Activated naive CD4-positive, alpha-beta T cell treated with anti-CD3 and anti-CD28 coated beads, Interleukin-2, amount 50 U/mL, for 72 hours (primary cell): ENCODE data around the gene RND3. TPM values are rescaled to one million over a fixed set of nuclear protein-coding genes. Genes with fewer than 3 reads are reported as not detected.

Source experiments
- ATAC-seq, 2 donors: fragments of 150-1000 bp; cut with Tn5 transposase; 2 replicates each; pipeline ENCODE4 v1.10.0; 2021; ENCODE audit warnings: mild to moderate bottlenecking in 2 of 2, moderate library complexity in 2 of 2
- DNase-seq, 2 donors: peaks; one replicate each; pipeline ENCODE4 v3.0.0; 2021 to 2022; ENCODE audit warnings: low spot score in 2 of 2
- H3K27ac Mint-ChIP-seq, 2 donors: one replicate each; pipeline ENCODE4 v1.8.0; 2022; ENCODE audit warnings: mild to moderate bottlenecking in 2 of 2, mixed read lengths in 2 of 2
- H3K36me3 Mint-ChIP-seq, 2 donors: one replicate each; pipeline ENCODE4 v1.8.0; 2022; ENCODE audit warnings: mixed read lengths in 2 of 2
- H3K9me3 Mint-ChIP-seq, 2 donors: one replicate each; pipeline ENCODE4 v1.8.0; 2022; ENCODE audit warnings: mixed read lengths in 2 of 2
- total RNA-seq, 2 donors: library from RNA; stranded (reverse); gene quantifications; one replicate each; pipeline ENCODE4 v1.2.3, GENCODE V29; 2022

Gene RND3
- total RNA-seq, 2 donors from 2014 or later, result not detected

DNA sequence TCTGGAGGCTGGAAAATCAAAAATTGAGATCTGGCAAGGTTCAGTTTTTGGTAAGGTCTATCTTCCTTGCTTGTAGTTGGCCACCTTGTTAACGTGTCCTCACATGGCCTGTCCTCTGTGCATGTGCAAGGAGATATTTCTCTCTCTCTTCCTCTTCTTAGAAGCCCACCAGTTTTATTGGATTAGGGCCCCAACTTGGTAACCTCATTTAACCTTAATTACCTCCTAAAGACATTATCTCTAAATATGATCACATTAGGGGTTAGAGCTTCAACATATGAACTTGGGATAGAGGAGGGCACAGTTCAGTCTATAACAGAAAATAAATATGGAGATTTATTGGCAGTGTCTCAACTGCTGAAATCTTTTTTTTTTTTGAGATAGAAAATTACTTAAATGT, 19.6 kb upstream of the RND3 start:
- ATAC-seq, result no peak
- Mint-ChIP-seq H3K36me3 (no peaks in the 10 kb centered on the region), H3K9me3 (no peaks in the 10 kb centered on the region), H3K27ac (no peak overlapping the region)
- DNase-seq, result no peak

DNA sequence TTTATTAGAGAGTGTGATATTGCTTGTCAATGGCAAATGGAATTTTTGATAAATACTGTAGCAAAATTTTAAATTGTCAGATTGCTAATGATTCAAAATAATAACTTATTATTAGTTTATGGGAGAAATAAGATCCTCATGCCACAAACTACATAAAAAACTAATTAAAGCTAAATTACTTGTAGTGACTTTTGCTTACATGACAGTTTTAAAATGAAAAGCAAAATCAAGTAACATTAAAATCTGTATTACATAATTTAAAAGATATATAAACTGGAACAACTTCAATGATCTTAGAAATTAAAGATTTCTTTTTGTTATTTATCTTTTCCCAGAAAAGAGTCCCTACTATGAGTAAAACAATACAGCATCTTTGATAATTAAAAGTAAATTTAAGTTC, 17.7 kb upstream of the RND3 start:
- Mint-ChIP-seq H3K9me3 (no peaks in the 10 kb centered on the region), H3K27ac (no peak overlapping the region), H3K36me3 (no peaks in the 10 kb centered on the region)
- no peak for DNase-seq
- no peak for ATAC-seq

DNA sequence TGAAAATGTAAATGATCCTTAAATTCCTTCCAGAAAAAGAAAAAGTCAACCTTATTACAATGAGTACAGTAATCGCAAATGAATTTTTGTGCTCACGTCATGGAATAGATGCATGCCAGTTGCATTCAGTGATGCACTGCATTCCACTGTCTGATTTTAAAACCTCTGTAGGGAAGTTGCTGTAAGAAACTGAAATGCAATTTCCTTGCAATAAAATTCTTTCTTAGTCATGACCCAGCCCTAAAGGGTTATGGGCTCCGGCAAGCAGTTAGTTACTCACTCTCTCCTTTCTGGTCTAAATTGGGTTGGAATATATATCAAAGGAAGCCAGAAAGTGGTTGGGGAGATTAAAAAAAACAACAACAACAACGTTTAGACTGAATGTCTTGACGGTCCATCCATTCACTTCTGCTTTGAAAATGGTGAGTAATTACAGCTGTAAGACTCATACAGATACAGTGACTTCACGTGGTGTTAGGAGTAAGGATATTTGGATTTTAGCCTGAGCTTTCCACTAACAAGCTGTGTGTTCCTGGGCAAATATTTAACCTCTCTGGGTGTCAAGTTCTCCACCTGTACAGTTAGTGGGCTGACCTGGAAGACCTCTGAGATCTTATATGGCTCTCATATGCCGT, 8.6 kb upstream of the RND3 start:
- DNase-seq (no peak), ATAC-seq (no peak)
- Mint-ChIP-seq H3K27ac (no peak overlapping the region), H3K9me3 (peaks cover 0 to 3% of the 10 kb centered on the region in 2 donors), H3K36me3 (no peaks in the 10 kb centered on the region)

DNA sequence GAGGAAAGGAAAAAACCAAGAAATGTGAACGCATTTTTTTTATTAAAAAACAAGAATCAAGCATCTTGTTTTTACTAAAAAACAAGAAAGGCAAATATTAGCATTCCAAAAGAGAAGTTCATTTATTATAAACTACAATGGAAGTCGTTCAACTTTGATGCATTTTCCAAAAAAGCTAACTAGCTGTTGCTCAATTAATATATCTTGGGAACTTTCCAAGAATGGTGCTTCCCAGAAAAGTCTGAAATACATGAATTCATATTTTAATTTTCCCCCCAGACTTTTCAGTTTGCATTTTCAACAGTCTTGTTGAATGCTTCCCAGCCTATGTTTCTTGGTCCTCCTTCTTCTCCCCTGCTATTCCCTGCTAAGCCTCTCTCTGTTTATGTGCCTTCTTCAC, 7.5 kb upstream of the RND3 start:
- DNase-seq (no peak), ATAC-seq (no peak)
- Mint-ChIP-seq H3K27ac (no peak overlapping the region), H3K9me3 (peaks cover 0 to 3% of the 10 kb centered on the region in 2 donors), H3K36me3 (no peaks in the 10 kb centered on the region)

DNA sequence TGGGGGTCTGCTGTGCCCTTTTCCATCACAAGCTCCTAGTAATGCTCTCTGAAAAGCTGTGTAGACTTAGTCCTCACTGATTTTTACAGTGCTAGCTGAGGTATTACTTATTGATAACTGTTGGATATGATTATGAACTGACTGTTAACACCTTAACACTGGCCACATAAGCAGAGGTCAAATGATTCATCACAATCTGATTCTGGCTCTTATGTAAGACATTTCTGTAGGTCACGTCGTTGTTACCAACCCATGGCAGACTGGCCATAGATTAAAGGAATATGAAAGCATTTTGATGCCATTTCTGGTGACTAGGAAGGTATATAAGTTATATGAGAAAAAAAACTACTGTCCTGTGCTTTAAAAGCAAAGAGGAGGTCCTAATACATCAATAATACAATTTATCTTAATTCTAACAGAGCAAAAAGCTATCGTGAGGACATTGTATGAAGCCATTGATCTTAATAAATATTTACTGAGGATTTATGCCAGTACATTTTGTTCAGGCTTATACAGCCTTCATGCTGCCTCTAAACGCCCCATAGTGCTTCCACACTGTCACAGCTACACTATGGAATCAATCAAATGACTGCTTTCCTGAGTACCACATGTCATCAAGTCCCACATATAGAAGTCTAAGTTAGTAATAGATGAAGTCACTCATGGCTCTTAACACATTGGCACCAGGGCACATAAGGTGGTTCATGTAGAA, 6.9 kb upstream of the RND3 start:
- ATAC-seq (no peak), DNase-seq (no peak)
- Mint-ChIP-seq H3K9me3 (peaks cover 0 to 3% of the 10 kb centered on the region in 2 donors), H3K36me3 (no peaks in the 10 kb centered on the region), H3K27ac (no peak overlapping the region)

DNA sequence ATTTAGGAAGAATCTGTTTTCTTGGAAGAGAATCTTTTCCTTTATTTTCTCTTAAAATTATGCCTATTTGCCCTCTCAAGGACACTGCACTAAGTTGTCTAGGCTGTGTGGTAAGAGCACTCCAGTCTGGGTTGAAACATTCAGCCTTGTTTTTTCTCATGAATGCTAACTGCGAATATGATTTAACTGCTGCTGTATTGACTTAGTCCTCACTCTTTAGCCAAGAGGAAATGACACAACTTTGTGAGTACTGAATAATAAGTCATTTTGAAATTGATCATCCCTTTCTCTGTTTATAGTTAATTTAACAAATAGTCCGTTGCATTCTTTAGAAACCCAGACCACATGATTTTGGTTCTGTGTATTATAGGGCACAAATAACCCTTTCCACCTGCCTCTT, 4.5 kb upstream of the RND3 start:
- H3K27ac Mint-ChIP-seq, result no peak overlapping the region
- DNase-seq, result no peak
- H3K36me3 Mint-ChIP-seq, result peaks cover 0 to 2% of the 10 kb centered on the region in 2 donors
- H3K9me3 Mint-ChIP-seq, result peaks cover 0 to 3% of the 10 kb centered on the region in 2 donors
- no peak for ATAC-seq

DNA sequence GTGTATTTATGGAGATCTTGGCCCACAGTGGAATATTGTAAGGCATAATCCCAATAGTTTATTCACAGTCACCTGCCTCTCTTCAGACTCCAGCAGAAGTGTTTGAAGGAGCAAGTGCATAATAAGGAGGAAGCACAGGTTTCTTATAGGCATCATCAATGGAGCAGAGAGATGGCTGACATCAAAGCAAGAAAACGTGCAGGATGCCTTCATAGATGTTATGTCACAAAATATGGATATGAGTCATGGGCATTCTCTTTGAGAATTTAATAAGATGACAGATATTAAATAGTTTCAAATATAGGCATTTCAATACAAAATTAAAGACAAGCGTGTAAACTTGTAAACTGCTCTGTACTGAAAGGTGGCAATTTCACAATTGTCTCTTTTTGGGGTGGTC, 4.0 kb upstream of the RND3 start:
- DNase-seq (no peak), ATAC-seq (no peak)
- no peak overlapping the region for H3K27ac Mint-ChIP-seq
- H3K9me3 Mint-ChIP-seq, result peaks cover 0 to 3% of the 10 kb centered on the region in 2 donors
- peaks cover 0 to 7% of the 10 kb centered on the region in 2 donors for H3K36me3 Mint-ChIP-seq

DNA sequence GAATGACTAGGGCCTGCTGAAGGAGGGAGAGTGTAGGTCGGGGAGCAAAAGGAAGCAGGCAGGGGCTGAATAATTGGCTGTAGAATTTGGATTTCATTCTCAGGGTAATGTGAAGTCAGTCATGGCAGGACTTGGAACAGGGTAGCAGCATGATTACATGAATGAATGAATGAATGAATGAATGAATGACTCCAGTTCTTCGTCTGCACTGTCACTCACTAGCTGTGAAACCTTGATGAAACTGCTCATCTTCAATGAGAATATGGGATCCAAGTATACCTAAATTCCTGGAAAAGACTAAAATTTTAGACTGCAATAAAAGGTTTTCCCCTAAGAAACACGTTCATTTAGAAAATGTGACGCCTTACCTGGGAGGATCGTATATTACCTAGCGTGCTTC, 3.0 kb upstream of the RND3 start:
- no peak for ATAC-seq

DNA sequence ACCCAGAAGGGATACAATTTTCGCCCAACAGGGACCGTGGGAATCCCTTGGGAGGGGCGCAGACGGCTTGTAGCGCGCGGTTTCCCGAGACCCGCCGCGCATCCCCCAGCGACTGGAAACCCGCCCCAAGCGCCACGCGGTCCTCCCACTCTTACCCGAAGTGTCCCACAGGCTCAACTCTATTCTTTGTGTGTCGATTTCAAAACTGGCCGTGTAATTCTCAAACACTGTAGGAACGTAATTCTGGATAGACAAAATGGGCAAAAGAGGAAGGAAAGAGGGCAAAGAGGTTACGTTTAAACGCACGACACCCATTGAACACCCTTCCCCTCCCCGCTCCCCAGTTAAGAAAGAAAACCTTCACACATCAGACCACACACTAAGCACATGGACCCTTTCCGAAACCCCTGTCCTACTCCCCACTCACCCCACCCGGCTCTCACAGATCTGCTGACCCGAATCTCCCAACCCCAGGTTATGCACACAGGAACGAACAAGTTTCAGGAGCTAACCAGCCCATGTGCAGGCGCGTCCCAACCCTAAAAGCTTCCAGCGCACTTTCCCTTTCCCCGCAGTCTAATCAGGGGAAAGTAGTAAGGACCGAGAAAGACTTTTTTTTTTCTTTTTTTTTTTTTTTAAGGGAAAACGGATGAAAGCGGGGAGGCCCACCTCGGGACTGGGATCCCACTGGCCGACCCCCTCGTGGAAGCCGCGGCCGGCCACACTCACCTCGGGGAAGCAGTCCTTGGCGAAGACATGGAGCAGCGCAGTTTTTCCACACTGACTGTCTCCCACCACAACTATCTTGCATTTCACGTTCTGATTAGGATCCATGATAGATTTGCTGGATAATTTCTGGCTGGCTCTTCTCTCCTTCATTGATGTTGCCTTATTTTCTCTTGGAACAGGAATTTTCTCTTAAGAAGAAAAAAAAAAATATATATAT, 655 bp downstream of the RND3 start:
- no peak for DNase-seq
- Mint-ChIP-seq H3K36me3 (peaks cover 0 to 9% of the 10 kb centered on the region in 2 donors), H3K9me3 (no peaks in the 10 kb centered on the region), H3K27ac (no peak overlapping the region)
- no peak for ATAC-seq

More for the DNA sequence above, 3.0 kb upstream of the RND3 start:
- peaks cover 0 to 3% of the 10 kb centered on the region in 2 donors for H3K9me3 Mint-ChIP-seq
- no peak for DNase-seq
- H3K36me3 Mint-ChIP-seq, result peaks cover 0 to 9% of the 10 kb centered on the region in 2 donors
- H3K27ac Mint-ChIP-seq, result no peak overlapping the region

DNA sequence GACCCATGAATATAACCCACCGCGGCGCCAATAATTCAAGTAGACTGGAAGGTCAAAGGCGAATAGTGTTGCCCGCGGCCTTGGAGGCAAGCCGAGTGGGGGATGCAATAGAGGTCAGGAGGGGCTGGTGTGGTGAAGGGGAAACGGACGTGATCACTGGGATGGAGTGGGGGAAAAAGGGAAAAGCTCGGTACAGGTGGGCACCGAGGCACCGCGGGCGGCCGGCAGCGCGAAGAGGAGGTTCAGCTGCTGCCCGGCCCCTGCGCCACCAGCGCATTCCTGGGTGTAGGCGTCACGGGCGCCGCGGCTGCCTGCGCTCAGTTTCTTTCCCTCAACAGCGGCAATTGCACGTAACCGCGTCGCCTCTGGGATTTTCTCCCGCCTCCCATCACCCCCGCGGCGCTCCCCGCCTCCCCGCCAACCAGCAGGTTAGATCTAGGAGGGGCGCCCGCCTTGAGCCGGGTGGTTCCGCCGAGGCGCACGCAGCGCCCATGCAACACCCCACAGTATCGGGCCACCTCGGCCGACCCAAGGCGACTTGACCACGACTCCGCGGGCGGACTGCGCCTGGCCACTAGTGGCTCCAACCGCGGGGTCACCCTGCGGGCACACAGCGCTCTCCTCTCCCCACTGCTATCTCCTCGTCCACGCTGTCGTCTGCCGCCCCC, 1.5 kb downstream of the RND3 start:
- peak in 1 of 2 donors; percentile 3 for DNase-seq
- ATAC-seq, result no peak
- no peak overlapping the region for H3K27ac Mint-ChIP-seq

DNA sequence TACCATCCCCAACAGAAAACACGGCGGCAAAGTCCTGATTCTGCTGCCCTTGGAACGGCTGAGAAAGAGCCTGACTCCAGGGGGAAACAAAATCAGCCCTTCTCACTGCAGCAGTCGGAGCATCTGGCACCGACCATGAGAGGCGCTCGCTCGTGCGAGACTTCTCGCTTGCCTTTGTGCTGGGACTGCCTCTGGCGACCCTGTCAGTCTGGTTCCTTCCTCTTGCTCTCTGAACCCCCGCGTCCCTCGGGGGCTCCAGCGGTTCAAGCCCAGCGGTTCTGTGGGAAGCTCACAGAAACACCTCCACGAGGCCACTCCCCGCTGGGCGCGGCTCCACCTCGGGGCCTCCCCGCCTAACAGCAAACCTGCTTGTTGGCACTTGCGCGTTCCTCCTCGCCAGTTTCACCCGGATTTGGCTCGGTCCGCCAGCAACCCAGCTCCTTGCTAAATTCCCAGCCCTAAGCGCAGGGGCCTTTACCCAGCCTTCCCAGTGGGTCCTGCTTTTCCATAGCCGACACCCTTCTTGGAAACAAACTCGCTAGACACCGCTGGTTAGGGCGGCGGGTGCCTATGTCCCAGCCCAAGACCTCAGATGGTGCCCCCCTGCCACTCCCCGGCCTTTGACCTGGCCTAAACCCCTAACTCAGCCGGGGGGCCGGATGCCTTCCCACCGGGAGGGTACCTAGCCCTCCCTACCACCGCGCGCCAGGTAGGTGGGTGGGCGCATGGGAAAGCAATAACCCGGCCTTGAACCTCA, 2.2 kb downstream of the RND3 start:
- DNase-seq (peak; percentile 6 to 50), ATAC-seq (peak in 1 of 2 donors; percentile 50)
- no peaks in the 10 kb centered on the region for H3K9me3 Mint-ChIP-seq
- H3K36me3 Mint-ChIP-seq, result peaks cover 0 to 9% of the 10 kb centered on the region in 2 donors
- H3K27ac Mint-ChIP-seq, result no peak overlapping the region

More for the DNA sequence above, 1.5 kb downstream of the RND3 start:
- H3K36me3 Mint-ChIP-seq, result peaks cover 0 to 9% of the 10 kb centered on the region in 2 donors
- H3K9me3 Mint-ChIP-seq, result no peaks in the 10 kb centered on the region

DNA sequence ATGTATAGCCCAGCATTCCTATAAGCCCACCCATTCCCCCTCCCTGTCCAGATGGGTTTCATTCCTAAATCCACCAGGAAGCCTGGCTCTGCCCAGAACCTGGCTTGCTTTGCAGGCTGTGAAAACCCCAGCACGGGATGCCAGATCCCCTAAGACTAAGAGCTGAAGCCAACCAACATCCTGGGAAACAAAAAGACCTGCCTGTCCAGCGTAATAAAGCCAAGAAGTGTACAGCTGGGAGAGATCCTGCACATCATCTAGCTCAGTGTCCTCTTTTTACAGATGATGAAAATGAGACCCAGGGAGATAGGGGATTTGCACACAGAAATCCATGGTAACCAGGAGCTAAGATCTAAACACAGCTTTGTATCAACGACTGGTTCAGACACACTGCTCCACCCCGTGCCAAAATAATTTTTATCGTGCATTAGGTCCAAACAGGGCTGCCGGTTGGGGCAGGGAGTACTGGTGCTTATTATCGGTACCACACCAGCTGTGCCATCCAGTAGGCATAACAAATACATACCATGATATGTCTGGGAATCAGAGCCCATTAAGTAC, 2.9 kb downstream of the RND3 start:
- DNase-seq (no peak), ATAC-seq (no peak)
- peaks cover 0 to 9% of the 10 kb centered on the region in 2 donors for H3K36me3 Mint-ChIP-seq
- H3K9me3 Mint-ChIP-seq, result no peaks in the 10 kb centered on the region
- H3K27ac Mint-ChIP-seq, result no peak overlapping the region

DNA sequence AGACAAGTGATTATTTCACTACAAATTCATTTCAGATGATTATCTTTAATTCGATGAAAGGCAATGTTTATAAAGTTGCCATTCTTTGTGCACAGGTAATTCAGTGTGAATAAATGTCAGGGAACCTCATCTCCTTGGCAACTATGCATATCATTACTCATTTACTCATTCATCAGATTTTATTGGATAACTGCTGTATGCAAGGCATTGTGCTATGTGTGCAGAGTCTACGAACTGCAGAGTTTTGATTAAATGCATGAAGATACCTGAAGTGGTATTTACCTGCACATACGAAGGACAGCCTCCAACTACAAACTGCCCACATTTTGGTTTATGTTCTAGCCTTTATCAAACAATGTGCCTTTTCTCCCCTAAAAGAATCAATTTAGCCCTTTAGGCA, 3.5 kb downstream of the RND3 start:
- H3K9me3 Mint-ChIP-seq, result no peaks in the 10 kb centered on the region
- DNase-seq (no peak), ATAC-seq (no peak)
- no peak overlapping the region for H3K27ac Mint-ChIP-seq
- H3K36me3 Mint-ChIP-seq, result peaks cover 0 to 9% of the 10 kb centered on the region in 2 donors

DNA sequence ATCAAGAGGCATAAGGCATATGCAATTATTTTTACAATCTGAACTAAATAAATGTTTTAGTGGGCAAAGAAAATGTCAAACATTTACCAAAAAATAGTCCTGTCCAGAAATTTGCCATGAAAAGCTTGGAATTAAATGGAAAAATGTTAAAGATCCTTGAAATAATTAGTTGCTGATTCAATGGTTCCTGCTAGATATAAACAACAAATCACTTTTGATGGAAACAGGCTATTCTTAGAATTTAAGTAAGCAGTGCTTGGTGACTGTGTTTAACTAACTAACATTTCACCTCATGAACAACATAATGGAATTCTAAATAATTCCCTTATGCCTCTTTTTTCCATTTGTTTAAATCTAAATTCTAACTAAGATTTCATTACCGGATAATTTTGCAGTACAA, 3.9 kb downstream of the RND3 start:
- H3K36me3 Mint-ChIP-seq, result peaks cover 0 to 9% of the 10 kb centered on the region in 2 donors
- ATAC-seq (no peak), DNase-seq (no peak)
- no peaks in the 10 kb centered on the region for H3K9me3 Mint-ChIP-seq
- H3K27ac Mint-ChIP-seq, result no peak overlapping the region

DNA sequence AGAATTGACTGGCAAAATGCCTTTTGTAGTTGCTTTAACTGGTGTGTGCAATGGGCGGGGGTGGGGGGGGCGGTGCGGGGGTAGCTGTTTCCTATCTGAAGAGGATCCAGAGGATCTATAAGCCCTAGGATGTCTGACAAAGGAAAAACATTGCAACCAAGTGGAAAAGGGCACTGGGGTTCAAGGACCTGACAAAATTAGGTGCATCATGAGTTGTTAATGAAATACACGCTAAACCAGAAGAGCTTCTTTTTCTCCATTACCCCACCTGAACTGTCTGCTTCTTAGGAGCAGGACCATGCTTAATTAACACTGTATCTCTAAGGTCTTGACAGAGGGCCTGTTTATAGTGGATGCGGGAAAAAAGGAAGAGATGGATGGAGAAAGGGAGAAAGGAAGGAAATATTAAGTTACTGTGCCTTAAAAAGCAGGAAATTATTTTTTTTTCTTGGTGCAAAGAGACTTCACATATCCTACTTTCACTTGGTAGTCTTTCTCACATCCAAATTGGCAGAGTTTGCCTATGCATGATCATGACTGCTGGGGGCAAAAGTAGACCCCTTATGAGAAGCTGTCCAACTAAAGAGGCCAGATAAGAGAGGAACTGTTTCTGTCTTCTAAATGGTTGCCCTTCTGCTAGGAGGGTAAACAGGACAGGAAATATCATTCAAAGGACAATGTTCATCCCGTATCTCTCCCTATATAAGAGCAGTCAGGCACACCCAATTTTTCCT, 4.6 kb downstream of the RND3 start:
- no peak for DNase-seq

More for the DNA sequence above, 4.6 kb downstream of the RND3 start:
- no peak for ATAC-seq
- H3K27ac Mint-ChIP-seq, result no peak overlapping the region
- no peaks in the 10 kb centered on the region for H3K9me3 Mint-ChIP-seq
- peaks cover 0 to 9% of the 10 kb centered on the region in 2 donors for H3K36me3 Mint-ChIP-seq
